Nucleus accumbens (tissue), 56 donors: ENCODE results near the gene LRRN2.

ENCODE experiments used
- DNase-seq, 56 donors: peaks; one replicate each; lab custom pipeline; 2025; lab: John Stamatoyannopoulos, UW

LRRN2 gene

DNA sequence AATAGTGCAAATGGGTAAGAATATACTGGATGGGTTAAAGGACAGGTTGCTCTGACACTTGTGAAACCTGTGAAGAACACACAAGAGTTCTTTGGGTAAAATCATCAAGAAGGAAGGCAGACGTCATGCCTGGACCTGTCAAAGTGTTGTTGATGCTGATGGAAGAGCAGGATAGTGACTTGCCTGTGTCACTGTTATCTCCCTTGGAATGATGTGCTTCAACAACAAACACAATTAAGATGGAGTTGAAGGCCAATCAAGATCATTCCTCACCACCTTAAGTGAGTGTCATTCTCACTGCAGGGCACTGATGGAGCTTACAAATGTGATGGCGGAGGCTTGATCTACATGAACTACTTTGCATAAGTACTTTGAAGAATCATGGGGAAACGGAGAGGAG, 73.2 kb downstream of the LRRN2 start:
- DNase-seq: no peak

GRCh38 chr1:204611036-204611435, 74.5 kb downstream of the LRRN2 start:
- no peak for DNase-seq

DNA sequence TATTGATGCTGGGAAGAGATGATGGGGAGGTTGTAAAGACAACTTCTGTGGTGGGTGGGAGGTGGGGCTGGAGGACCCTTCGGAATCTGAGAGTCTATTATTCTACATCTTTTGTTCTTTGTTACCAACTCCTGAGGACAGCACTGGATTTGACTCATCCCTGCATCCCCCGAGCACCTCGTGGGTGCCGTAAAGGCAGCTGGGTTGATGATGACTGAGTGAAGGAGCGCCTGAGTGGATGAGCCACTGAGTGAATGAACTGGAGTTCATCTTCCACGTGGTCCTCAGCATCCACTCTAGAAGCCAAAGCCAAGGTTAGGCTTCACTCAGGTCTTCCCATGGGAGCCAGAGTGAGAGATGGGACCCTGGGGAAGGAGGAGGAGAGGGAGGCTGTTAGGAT, 77.6 kb downstream of the LRRN2 start:
- DNase-seq: peak in 12 of 56 donors; percentile 12 to 51 (median 29)

GRCh38 chr1:204605791-204606190, 79.7 kb downstream of the LRRN2 start:
- DNase-seq: no peak

DNA sequence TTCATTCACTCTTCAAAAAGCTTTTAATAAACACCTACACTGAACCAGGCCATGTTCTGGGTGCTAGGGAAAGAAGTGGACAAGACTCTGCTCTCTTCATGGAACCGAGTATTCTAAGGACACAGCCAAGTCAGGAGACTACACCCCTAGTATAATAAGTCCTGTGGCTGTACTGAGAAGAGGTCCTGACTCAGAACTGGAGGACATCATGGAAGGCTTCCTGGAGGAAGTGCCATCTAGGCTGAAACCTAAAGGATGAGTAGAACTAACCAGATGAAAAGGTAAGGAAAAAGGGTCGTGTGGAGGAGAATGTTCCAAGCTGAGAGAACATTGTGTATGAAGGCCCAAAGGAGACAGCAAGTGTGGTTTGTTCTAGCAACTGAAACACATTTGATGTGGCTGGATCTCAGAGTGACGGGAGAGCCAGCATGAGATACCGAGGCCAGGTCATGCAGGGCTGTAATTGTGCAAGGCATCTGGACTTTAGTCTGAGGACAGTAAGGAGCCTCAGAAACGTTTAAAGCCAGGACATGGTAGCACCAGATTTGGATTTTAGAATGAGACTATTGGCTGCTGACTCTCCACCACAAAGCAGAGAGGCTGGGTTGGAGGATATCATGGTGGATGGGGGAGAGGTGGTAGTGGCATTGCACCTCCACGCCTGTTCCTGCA, 82.5 kb downstream of the LRRN2 start:
- DNase-seq: no peak

DNA sequence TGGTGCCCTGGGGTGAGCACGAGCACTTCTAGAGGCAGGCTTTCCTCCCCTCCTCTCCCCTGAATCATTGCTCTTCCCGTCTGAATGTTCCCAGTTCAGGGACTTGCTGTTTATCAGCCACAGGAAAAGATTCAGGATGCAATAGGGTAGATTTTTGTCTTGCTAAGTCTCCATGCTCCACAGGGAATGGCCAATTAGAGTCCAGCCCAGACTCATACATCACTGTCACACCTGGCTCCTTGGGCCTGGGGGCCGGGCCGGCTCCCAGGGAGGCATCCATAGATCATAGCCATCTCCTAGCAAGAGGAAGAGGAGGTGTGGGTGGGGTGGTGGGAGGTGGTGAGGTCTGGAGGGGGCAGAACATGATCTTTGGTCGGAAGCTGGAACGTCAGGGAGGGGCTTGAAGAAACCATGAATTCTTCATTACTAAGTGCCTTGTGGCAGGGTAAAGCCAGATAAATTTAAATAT, 83.4 kb downstream of the LRRN2 start:
- DNase-seq: no peak

DNA sequence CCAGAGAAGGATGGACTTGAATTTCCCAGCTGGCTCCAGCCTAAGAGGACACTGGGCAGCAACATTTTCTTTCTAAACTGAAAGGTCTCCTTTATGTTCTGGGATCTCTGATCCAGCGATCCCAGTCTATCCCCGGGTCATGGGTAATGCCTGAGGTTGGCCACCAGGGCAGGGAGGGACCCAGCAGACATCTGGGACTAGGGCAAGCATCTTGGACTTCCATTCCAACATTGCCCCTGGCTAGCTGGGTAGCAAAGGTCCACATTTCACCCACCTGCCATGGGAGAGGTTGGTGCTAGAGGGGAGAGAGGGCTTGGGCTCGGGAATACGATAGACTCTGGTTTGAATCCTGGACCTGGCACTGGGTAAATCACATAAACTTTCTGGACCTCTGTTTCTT, 84.6 kb downstream of the LRRN2 start:
- DNase-seq: no peak

DNA sequence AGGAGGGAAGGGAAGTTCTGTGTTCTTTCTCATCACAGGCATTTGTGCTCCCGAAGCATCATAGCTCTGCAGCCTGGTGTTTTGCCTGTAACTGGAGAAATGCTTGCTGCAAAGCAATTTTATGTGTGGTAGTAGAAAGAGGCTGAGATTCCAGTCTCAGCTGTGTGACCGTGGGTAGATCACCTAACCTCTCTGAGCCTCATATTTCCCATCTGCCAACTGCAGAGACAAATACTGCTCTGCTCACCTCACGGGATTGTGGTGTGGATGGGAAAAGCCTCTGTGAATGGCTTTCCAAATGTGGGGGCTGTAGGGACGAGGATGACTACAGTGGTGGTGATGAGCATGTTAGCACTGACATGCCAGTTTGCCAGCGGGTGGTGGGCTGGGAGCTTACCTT, 85.3 kb downstream of the LRRN2 start:
- no peak for DNase-seq

- DNase-seq: no peak
These were observed 85.9 kb downstream of the LRRN2 start for GRCh38 chr1:204599596-204599995.

DNA sequence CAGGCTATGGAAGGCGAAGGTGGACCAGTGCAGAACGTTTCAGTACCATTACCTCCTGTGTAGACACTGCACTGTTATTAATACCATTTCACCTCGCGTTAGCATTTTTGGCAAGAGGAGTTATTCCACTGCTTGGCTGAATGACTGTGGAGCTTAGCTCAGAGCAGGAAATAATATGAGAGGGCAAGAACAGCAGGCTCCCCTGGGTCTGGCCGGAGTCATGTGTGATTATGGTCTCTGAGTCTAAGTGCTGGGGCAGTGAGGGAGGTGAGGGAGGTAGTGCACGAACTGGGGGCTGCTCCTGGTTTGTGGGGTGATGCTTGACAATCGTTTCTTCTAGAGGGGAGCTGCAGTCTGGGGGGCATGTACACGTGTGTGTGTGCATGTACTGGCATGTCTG, 86.4 kb downstream of the LRRN2 start:
- DNase-seq: no peak

GRCh38 chr1:204598319-204598969, 87.1 kb downstream of the LRRN2 start:
- no peak for DNase-seq

DNA sequence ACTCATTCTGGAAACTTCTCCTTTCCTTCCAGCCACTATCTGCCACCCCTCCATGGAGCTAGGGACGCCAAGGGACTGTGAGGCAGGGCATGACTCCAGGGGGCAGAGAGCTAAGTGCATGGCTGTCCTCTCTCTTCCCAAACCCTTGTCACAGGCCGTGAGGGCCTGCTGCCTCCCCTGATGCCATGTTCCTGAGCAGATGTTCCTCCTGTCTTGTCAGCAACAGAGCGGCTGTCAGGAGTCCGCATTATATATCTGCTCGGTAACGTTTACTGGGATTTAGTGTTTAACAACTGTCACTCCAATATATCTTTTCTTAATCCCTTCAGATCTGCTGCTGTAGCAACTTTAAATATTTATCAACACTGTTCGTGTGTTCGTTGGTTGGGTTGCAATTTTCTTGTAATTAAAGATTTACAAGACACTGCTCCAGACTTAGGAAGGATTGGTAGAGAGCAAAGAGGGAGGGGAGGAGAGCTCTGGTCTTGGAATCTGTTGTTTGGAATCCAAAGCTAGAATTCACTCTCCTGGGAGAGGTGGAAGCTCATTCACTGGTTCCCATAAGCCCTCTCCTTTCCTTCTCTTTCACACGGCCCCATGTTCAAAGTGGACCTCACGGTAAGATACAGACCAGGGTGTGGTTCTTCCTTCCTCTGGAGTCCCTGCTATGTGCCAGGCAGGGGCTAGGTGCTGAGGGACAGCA, 93.1 kb downstream of the LRRN2 start:
- DNase-seq: no peak

- no peak for DNase-seq
These were observed 94.0 kb downstream of the LRRN2 start for GRCh38 chr1:204591473-204592090.

- DNase-seq: no peak
These were observed 96.0 kb downstream of the LRRN2 start for GRCh38 chr1:204589409-204590038.

GRCh38 chr1:204588826-204589225, 96.7 kb downstream of the LRRN2 start:
- DNase-seq: no peak

DNA sequence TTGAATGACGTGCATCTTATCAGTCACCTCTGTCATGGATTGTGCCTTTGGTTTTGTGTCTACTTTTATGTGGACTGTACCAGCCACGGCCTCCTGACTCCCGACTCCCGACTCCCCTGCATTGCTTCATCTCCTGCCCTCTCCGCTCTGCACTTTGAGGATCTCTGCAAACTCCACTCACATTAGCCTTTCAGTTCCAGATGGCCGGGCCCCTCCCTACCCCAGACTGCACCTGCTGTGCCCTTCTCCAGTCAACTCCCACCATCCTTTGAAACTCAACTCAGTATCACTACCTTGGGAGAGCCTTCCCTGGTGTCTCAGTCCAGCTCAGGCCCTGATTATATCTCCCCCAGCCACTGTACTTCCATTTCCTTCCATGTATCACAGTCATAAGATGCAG, 97.9 kb downstream of the LRRN2 start:
- no peak for DNase-seq

DNA sequence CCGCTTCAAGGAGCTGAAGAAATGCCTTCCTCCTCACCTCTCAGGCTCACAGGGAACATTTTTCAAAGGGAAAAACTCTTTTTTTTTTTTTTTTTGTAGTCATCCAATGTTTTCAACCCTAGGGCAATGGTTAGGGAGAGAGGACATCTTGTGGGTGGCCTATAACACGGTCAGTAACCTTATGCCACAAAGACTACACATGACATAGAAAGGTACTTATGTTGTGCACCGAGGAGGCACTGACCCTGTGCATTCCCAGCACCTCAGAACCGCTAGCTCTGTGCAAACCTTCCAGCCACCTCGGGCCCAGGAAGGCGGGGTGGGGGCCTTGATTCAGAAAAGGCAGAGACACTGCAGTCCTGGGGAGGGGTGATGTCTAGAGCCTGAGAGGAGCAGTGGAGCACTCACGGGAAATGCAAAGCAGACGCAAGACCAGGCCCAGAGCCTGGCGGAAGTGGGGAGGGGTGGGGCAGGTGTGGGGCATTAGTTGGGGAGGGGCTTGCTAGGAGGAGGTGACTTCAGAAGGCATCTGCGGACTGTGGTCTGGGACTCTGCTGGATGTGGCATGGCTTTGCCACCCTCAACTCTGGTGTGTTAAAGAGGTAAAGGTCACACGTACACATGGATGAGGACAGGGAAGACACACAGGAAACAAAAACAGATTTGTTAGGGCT, 100.7 kb downstream of the LRRN2 start:
- no peak for DNase-seq

DNA sequence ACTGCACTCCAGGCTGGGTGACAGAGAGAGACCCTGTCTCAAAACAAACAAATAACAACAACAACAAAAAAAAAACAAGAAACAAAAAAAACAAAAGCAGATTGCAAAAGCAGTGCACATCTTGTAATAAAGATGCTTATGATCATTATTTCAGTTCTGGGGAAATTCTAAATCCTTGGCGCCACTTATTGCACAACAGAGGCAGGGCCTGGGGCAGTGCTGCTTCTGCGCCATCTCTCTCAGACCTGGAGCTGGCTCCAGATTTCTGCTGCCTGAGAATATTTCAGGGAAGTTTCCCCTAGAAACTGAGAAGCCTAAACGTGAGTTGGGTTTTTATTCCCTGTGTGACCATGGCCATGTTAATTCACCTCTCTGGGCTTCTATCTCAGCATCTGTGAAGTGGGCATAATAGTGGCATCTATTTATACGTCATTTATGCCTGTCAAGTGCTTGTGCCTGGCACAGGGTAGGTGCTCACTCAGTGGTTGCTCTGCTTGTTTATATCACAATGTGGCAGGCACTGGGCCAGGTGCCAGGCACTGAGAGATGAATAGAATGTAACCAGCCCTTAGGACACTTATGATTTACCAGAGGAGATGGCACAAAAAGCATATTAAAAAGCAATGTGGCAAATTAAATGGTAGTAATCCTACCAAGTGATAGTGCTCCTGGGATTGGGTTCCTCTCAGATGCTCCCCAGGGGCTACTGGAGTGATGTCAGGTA, 101.5 kb downstream of the LRRN2 start:
- DNase-seq: peak in 13 of 56 donors; percentile 5 to 67 (median 16)

DNA sequence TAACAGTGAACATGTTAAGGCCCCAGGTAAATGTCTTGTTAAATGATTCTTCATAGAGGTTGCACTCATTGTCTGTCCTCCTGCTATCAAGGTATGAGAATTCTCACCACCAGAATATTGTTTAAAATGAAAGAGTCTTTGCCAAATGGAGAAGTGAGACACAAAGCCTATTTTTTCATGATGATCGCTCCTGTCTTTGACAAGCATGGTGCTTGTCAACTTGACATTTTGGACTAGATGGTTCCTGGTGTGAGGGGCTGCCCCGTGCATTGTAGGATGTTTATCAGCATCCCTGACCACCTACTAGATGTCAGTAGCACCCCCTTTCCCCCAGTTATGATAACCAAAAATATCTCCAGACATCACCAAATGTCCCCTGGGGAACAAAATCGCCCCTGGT, 103.8 kb downstream of the LRRN2 start:
- DNase-seq: no peak

DNA sequence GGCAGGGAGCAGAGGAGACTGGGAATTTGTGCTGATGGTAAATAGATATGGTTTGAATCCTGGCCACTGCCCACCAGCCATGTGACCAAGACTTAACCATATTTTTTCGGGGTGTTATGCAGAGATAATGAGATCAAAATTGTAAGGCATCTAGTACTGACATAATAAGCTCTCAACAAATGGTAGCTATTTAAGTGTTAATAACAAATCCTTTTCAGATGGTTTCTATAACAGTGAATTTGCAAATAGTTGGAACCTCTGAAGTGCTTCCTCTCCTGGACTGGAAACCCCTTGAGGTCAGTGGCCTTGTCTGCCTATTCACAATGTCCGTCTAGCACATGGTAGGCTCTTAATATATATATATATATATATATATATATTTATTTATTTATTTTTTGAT, 104.7 kb downstream of the LRRN2 start:
- no peak for DNase-seq
